Endothelial cell (in vitro differentiated cells): ENCODE measurements around the gene C1QTNF2. TPM values are rescaled to one million over a fixed set of nuclear protein-coding genes. Genes with fewer than 3 reads are reported as not detected.

Experiments
- DNase-seq: peaks from one replicate; pipeline ENCODE4 v3.0.0; 2021; ENCODE audit warnings: low spot score
- H3K27ac Mint-ChIP-seq: one replicate; pipeline ENCODE4 v1.8.0; 2021; ENCODE audit warnings: mixed read lengths, inconsistent platforms; ENCODE audit not compliant: unreplicated experiment
- H3K27me3 Mint-ChIP-seq: one replicate; pipeline ENCODE4 v1.8.0; 2021; ENCODE audit warnings: mild to moderate bottlenecking, moderate library complexity, mixed read lengths, inconsistent platforms; ENCODE audit not compliant: unreplicated experiment
- H3K36me3 Mint-ChIP-seq: one replicate; pipeline ENCODE4 v1.8.0; 2021; ENCODE audit warnings: mild to moderate bottlenecking, low read depth, mixed read lengths, inconsistent platforms; ENCODE audit not compliant: unreplicated experiment
- H3K4me1 Mint-ChIP-seq: one replicate; pipeline ENCODE4 v1.8.0; 2021; ENCODE audit warnings: mild to moderate bottlenecking, mixed read lengths, inconsistent platforms; ENCODE audit not compliant: unreplicated experiment
- H3K4me3 Mint-ChIP-seq: one replicate; pipeline ENCODE4 v1.8.0; 2021; ENCODE audit warnings: mild to moderate bottlenecking, mixed read lengths, inconsistent platforms; ENCODE audit not compliant: unreplicated experiment
- H3K9me3 Mint-ChIP-seq: one replicate; pipeline ENCODE4 v1.8.0; 2021; ENCODE audit warnings: mixed read lengths, inconsistent platforms; ENCODE audit not compliant: unreplicated experiment
- CTCF ChIP-seq: fragments of 200-600 bp; sonication (generic); IDR thresholded peaks from one replicate; pipeline ENCODE4 v1.5.0; 2021; ENCODE audit warnings: antibody characterized with exemption; ENCODE audit not compliant: unreplicated experiment
- total RNA-seq: library from RNA; stranded (reverse); fragmentation: NEBNext Ultra II Directional; extraction: Animal tissue kit (Norgen Biotek cat#: 25700); gene quantifications from one replicate; pipeline ENCODE4 v1.2.1, GENCODE V29; 2021; ENCODE audit not compliant: unreplicated experiment

The C1QTNF2 gene
- total RNA-seq, 1 donor from 2014 or later, result not detected

- no peaks in the 10 kb centered on the region for H3K9me3 Mint-ChIP-seq
- no peak for TF ChIP-seq CTCF
- DNase-seq, result no peak
- H3K27ac Mint-ChIP-seq, result no peak overlapping the region
- H3K27me3 Mint-ChIP-seq, result peaks cover 2% of the 10 kb centered on the region
- peaks cover 4% of the 10 kb centered on the region for H3K4me1 Mint-ChIP-seq
- no peak overlapping the region for H3K4me3 Mint-ChIP-seq
- no peaks in the 10 kb centered on the region for H3K36me3 Mint-ChIP-seq
Measured at GRCh38 chr5:160349935-160350303, 20.5 kb downstream of the C1QTNF2 start.

GRCh38 chr5:160349249-160349934, 21.0 kb downstream of the C1QTNF2 start:
- H3K9me3 Mint-ChIP-seq, result no peaks in the 10 kb centered on the region
- no peak for DNase-seq
- peaks cover 4% of the 10 kb centered on the region for H3K4me1 Mint-ChIP-seq
- no peak overlapping the region for H3K4me3 Mint-ChIP-seq
- TF ChIP-seq CTCF, result no peak
- no peak overlapping the region for H3K27ac Mint-ChIP-seq
- peaks cover 2% of the 10 kb centered on the region for H3K27me3 Mint-ChIP-seq
- no peaks in the 10 kb centered on the region for H3K36me3 Mint-ChIP-seq

- Mint-ChIP-seq H3K36me3 (no peaks in the 10 kb centered on the region), H3K9me3 (no peaks in the 10 kb centered on the region), H3K27ac (no peak overlapping the region), H3K4me3 (no peak overlapping the region), H3K4me1 (peaks cover 12% of the 10 kb centered on the region), H3K27me3 (peaks cover 2% of the 10 kb centered on the region)
- TF ChIP-seq CTCF, result no peak
- DNase-seq, result no peak
Measured at GRCh38 chr5:160348080-160348479, 22.3 kb downstream of the C1QTNF2 start.

- Mint-ChIP-seq H3K27ac (no peak overlapping the region), H3K27me3 (peaks cover 2% of the 10 kb centered on the region), H3K4me1 (peaks cover 12% of the 10 kb centered on the region), H3K9me3 (no peaks in the 10 kb centered on the region), H3K4me3 (no peak overlapping the region), H3K36me3 (no peaks in the 10 kb centered on the region)
- DNase-seq, result no peak
- no peak for TF ChIP-seq CTCF
Measured at GRCh38 chr5:160347448-160347847, 23.0 kb downstream of the C1QTNF2 start.

- Mint-ChIP-seq H3K27me3 (no peaks in the 10 kb centered on the region), H3K9me3 (no peaks in the 10 kb centered on the region), H3K4me3 (no peak overlapping the region), H3K27ac (no peak overlapping the region), H3K36me3 (no peaks in the 10 kb centered on the region), H3K4me1 (peaks cover 19% of the 10 kb centered on the region)
- no peak for TF ChIP-seq CTCF
- no peak for DNase-seq
Measured at GRCh38 chr5:160342413-160342941, 27.9 kb downstream of the C1QTNF2 start.
